A673 (cell line): ENCODE data around the gene SDF4.

Experiments used
- CTCF ChIP-seq: fragments of 300-800, 200-600 bp; sonication (generic); conservative IDR thresholded peaks from 2 replicates; pipeline ENCODE4 v1.5.1; 2017; ENCODE audit warnings: low read depth, mild to moderate bottlenecking, antibody characterized with exemption, low read length, moderate library complexity, mixed read lengths
- EZH2 ChIP-seq: fragments of 200-600 bp; sonication (generic); IDR thresholded peaks from 2 replicates; pipeline ENCODE4 v1.6.1; 2017; ENCODE audit warnings: borderline replicate concordance, low read depth, mild to moderate bottlenecking, mixed read lengths, antibody characterized with exemption, low read length; ENCODE audit not compliant: poor library complexity, severe bottlenecking

- no peak for TF ChIP-seq CTCF
- TF ChIP-seq EZH2: no peak
These were observed 32.5 kb downstream of the SDF4 start for GRCh38 chr1:1199141-1199960.
